NCI-H2227 treated with DMSO at 0.1 percent for 48 hours (cell line): ENCODE data around the gene TCTA.
A peak's percentile ranks its signal among the peaks of the same experiment; 100 is the strongest.
"Not testable (repeated sequence)": the region's sequence is repeated elsewhere in the genome, so short reads cannot be mapped to it uniquely, and the experiment has no call there.

Experiments used
- DNase-seq: peaks from one replicate; lab custom pipeline; 2025; lab: John Stamatoyannopoulos, UW

Gene TCTA, protein sequence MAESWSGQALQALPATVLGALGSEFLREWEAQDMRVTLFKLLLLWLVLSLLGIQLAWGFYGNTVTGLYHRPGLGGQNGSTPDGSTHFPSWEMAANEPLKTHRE

DNA sequence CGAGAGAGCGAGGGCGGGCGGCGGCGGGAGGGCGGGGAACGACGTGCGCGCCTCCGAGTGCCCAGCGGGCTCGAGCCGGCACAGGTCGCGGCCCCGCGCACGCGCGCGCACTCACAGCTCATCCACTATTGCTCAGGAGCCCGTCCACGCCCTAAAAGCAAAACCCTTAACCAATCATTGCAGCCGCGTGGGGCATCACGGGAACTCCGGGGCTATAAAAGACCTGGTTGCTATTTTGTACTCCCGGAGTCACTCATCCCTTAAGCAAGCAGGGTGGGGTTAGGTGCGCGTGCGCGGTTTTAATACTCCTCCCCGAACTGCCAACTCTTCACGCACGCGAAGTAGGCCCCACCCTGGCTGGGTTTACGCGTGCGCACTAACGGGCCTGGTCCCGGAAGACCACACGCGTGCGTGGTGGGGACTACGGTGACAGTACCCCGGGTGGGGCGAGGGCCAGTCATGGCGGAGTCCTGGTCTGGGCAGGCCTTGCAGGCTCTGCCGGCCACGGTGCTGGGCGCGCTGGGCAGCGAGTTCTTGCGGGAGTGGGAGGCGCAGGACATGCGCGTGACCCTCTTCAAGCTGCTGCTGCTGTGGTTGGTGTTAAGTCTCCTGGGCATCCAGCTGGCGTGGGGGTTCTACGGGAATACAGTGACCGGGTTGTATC lies at the start of gene TCTA, which contains the start of gene RHOA:
TCTA (plus strand) TSS at position 456 of the 664 bp plus-strand sequence; CDS start at position 460, 4 bp downstream.
RHOA (minus strand) TSS at position 9 of the 664 bp plus-strand sequence. CDS start 36,387 bp downstream, outside the sequence.
- DNase-seq: peak; percentile 94

GRCh38 chr3:49362561-49362960 lies 49.7 kb upstream of the TCTA start:
- no peak for DNase-seq

GRCh38 chr3:49370585-49371290 lies 41.5 kb upstream of the TCTA start:
- no peak for DNase-seq

DNA sequence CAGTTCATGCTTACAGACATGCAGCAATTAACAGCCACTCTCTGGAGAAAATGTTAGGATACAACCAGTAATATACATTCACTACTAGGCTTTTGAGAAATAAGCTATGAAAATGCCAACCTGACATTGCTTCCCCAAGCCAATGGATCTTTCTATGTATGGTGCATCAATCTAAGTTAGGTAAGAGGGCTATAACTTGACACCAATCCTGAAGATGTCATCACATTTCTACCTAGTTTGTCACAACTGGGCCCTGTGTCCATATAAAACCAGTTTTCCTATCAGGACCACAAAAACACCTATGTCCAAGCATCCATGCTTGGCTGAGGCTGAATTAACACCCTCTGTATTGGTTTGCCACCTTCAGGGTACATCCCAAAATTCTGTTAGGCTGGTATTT lies 40.3 kb upstream of the TCTA start:
- no peak for DNase-seq

DNA sequence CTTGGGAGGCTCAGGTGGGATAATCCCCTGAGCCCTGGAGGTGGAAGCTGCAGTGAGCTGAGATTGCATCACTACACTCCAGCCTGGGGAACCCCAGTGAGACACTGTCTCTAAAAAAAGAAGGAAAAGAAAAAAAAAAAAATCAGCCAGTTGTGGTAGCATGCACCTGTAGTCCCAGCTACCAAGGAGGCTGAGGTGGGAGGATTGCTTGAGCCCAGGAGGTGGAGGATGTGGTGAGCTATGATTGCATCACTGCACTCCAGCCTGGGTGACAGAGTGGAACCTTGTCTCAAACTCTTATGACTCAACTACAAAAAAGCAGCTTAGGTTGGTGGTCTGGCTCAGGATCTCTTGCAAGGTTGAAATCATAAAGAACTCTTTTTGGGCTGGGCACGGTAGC lies 34.7 kb upstream of the TCTA start:
- DNase-seq: no peak

- no peak for DNase-seq
These were observed 33.9 kb upstream of the TCTA start for GRCh38 chr3:49378249-49378895.

GRCh38 chr3:49383387-49383786 lies 28.8 kb upstream of the TCTA start:
- DNase-seq: no peak

DNA sequence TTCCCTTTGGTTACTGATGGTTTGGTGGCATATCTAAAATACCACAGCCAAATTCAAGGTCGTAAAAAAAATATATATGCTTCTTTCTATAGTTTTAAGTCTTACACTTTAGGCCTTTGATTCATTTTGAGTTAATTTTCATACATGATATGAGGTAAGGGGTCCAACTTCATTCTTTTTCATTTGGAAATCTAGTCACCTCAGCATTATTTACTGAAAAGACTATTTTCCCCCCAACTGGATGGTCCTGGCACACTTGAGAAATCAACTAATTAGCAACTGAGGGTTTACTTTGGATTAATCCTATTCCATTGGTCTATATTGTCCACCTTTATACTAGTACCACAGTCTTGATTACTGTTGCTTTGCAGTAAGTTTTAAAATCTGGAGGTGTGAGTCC lies 26.6 kb upstream of the TCTA start:
- DNase-seq: no peak

DNA sequence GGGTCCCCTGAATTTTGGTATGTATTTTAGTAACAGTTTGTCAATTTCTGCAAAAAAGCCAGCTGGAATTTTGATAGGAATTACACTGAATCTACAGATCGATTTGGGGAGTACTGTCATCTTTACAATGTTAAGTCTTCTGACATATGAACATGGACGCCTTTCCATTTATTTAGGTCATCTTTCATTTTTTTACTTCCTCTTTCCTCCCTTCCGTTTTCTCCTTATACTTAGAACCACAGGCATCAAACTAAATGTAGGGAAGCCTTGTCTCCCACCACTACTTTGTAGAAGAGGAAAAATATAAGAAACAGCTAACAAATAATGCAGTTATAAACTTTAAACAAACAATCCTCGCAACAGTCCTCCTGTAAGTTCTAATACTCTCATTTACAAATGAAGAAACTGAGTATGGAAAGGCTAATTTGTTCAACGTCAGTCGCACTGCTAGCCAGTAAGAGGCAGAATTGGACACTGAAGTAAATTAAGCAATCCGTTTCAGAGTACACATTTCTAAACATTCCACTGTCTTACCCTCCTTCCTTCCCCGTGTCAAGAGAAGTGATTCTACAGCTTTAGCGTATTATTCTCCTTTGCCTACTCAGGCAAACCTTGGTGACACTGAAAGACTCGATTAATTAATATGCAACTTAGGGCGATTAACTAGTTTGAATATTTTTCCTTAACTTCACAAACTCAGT lies 26.0 kb upstream of the TCTA start:
- no peak for DNase-seq

- no peak for DNase-seq
These were observed 24.5 kb upstream of the TCTA start for GRCh38 chr3:49387721-49388120.

- DNase-seq: no peak
These were observed 23.9 kb upstream of the TCTA start for GRCh38 chr3:49388289-49388820.

DNA sequence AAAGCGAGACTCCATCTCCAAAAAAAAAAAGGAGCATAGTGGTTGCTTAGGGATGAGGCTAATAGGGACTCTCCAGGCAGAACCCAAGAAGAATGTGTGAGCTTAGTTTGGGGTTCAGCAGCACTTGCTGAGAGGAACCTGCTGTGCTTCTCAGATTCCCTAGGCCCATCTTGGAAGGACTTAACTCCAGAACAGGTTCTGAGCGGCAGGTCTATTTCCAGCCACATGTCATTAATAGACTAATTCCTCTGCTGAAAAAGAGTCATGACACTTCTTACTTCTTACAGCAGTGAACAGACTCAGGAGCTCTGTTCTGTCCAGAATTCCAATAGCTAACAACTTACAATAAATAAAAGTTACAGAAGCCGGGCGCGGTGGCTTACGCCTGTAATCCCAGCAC lies 22.9 kb upstream of the TCTA start:
- no peak for DNase-seq

GRCh38 chr3:49391310-49391709 lies 20.9 kb upstream of the TCTA start:
- not testable (repeated sequence) for DNase-seq

- DNase-seq: no peak
These were observed 14.8 kb upstream of the TCTA start for GRCh38 chr3:49397470-49397869.

GRCh38 chr3:49399461-49399860 lies 12.8 kb upstream of the TCTA start:
- DNase-seq: no peak

- no peak for DNase-seq
These were observed 10.5 kb upstream of the TCTA start for GRCh38 chr3:49401766-49402165.

GRCh38 chr3:49403891-49404290 lies 8.3 kb upstream of the TCTA start:
- DNase-seq: no peak

- not testable (repeated sequence) for DNase-seq
These were observed 6.7 kb upstream of the TCTA start for GRCh38 chr3:49405570-49405969.

DNA sequence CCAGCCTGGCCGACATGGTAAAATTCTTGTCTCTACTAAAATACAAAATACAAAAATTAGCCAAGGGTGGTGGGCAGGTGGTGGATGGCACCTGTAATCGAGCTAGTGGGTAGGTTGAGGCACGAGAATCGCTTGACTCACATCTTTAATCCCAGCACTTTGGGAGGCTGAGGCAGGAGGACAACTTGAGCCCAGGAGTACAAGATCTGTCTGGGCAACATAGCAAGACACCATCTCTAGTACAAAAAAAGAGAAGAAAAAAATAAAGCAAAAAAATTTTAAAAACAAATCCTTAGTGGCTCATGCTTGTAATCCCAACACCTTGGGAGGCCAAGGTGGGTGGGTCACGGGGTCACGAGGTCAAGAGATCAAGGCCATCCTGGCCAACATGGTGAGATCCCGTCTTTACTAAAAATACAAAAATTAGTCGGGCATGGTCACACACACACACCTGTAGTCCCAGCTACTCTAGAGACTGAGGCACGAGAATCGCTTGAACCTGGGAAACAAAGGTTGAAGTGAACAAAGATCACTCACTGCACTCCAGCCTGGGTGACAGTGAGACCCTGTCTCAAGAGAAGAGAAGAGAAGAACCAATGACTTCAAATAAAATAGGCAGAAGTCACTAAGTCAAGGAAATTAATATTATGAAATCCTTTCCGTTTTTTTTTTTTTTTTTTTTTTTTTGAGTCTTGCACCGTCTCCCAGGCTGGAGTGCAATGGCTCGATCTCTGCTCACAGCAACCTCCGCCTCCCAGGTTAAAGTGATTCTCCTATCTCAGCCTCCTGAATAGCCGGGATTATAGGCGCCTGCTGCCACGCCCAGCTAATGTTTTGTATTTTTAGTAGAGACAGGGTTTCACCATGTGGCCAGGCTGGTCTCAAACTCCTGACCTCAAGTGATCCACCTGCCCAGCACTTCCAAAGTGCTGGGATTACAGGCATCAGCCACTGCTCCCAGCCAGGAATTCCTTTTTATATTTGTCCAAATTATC lies 5.4 kb upstream of the TCTA start:
- DNase-seq: no peak

- DNase-seq: no peak
These were observed 2.0 kb upstream of the TCTA start for GRCh38 chr3:49410066-49410845.
